Measurements from ENCODE around the gene MYRF. TPM values are rescaled to one million over a fixed set of nuclear protein-coding genes. Genes with fewer than 3 reads are reported as not detected.

The MYRF gene
- total and polyA plus RNA-seq, 11 donors: 0.11 to 41.2 (median 0.25) TPM; not detected in 2

DNA sequence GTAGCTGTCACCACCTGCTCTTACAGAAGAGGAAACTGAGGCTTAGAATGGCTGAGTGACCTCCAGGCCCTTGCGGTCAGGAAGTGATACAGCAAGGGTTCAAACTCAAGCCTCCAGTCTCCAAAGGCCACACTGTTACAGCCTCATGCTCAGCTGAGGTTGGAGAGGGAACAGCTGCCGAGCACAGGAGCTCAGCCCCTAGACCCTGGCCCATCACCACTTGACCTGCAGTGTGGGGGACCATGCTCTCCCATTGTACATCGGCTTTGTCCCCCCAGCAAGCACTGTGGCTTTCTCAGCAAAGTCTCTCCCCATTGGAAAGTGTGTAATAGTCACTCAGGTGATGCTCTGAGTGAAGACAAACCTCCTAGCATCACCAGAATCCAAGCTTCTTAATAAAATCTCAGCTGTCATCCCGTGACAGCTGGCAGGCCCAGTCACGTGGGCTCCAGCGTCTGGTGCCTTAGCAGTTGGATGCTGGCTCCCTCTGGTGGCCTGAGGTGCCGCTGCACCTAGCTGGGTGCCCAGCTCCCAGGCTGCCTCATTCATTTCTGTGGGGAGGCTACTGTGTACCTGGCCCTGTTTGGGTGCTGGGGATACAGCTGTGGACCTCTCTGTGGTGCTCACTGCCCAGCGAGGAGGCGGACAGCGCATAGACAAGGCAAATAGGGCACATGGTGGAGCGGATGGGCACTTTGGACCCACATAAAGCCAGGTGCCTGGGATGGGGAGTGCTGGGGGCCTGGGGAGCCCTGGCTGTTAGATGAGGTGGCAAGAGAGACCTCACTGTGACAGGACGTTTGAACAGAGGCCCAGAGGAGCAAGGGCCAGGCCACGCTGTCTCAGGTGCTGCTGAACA is 19.1 kb upstream of the MYRF start:
- intact Hi-C loops (cut with DNase I): loop anchor here (1.0 to 10.0 kb wide), 7 partner anchors 52 to 259 kb away; partner anchors contain the start of gene DAGLA (in 7 of the 10)
- TF ChIP-seq POLR2A (IDR thresholded peaks at IDR 0.05) (no peak), CTCF (IDR thresholded peaks at IDR 0.05) (peak; percentile 98 to 100 (median 99))
- H3K36me3 ChIP-seq: peaks cover 0 to 39% (median 10%) of the 10 kb centered on the region in 9 donors
- DNase-seq (peak; percentile 83 to 93 (median 87)), ATAC-seq (peak; percentile 74 to 90 (median 84))
- H3K4me3 ChIP-seq: no peak overlapping the region
- no peaks in the 10 kb centered on the region for H3K27me3 ChIP-seq
- H3K4me1 ChIP-seq: peaks cover 0 to 27% (median 9%) of the 10 kb centered on the region in 12 donors
- no peaks in the 10 kb centered on the region for H3K9me3 ChIP-seq
- WGBS, 4 donors: 22 to 33% (median 25%) methylated on average over 10 to 13 of the region's 13 CpGs
- H3K27ac ChIP-seq: peak overlapping the region in 4 of 12 donors; percentile 12 to 59 (median 37)

GRCh38 chr11:61734767-61735166 is 17.7 kb upstream of the MYRF start:
- no peak for ATAC-seq

GRCh38 chr11:61735391-61735790 is 17.0 kb upstream of the MYRF start:
- TF ChIP-seq CTCF (IDR thresholded peaks at IDR 0.05) (no peak), POLR2A (IDR thresholded peaks at IDR 0.05) (no peak)
- no peaks in the 10 kb centered on the region for H3K27me3 ChIP-seq
- ATAC-seq: no peak
- WGBS, 4 donors: 86 to 93% (median 91%) methylated on average over 14 to 17 of the region's 17 CpGs
- no peaks in the 10 kb centered on the region for H3K9me3 ChIP-seq
- no peak for DNase-seq
- no peak overlapping the region for H3K27ac ChIP-seq
- peaks cover 0 to 21% (median 9%) of the 10 kb centered on the region in 12 donors for H3K4me1 ChIP-seq
- peaks cover 0 to 37% (median 10%) of the 10 kb centered on the region in 9 donors for H3K36me3 ChIP-seq
- intact Hi-C loops (cut with DNase I): loop anchor here in 2 of 10 donors (10.0 kb wide), 2 partner anchors 251 to 261 kb away; a partner anchor contains a TSS
- H3K4me3 ChIP-seq: no peak overlapping the region

More at GRCh38 chr11:61734767-61735166, 17.7 kb upstream of the MYRF start:
- TF ChIP-seq POLR2A (IDR thresholded peaks at IDR 0.05) (no peak), CTCF (IDR thresholded peaks at IDR 0.05) (no peak)
- Histone ChIP-seq H3K36me3 (peaks cover 0 to 34% (median 10%) of the 10 kb centered on the region in 9 donors), H3K27me3 (no peaks in the 10 kb centered on the region), H3K27ac (no peak overlapping the region), H3K4me1 (peaks cover 0 to 27% (median 9%) of the 10 kb centered on the region in 12 donors), H3K4me3 (no peak overlapping the region), H3K9me3 (no peaks in the 10 kb centered on the region)
- intact Hi-C loops (cut with DNase I): loop anchor here in 3 of 10 donors (5.0 to 10.0 kb wide), 3 partner anchors 250 to 260 kb away; a partner anchor contains a TSS
- 61 to 94% (median 90%) methylated on average over 5 to 14 of the region's 14 CpGs for WGBS, 4 donors
- no peak for DNase-seq

- no peak overlapping the region for H3K27ac ChIP-seq
- TF ChIP-seq CTCF (IDR thresholded peaks at IDR 0.05) (no peak), POLR2A (IDR thresholded peaks at IDR 0.05) (no peak)
- H3K9me3 ChIP-seq: no peaks in the 10 kb centered on the region
- intact Hi-C loops (cut with DNase I): loop anchor here in 2 of 10 donors (10.0 kb wide), 2 partner anchors 252 to 262 kb away; a partner anchor contains a TSS
- DNase-seq (no peak), ATAC-seq (no peak)
- no peaks in the 10 kb centered on the region for H3K27me3 ChIP-seq
- H3K36me3 ChIP-seq: peaks cover 0 to 47% (median 12%) of the 10 kb centered on the region in 9 donors
- H3K4me1 ChIP-seq: peaks cover 0 to 19% (median 9%) of the 10 kb centered on the region in 12 donors
- 83 to 89% (median 87%) methylated on average over 5 of the region's 5 CpGs for WGBS, 4 donors
- H3K4me3 ChIP-seq: no peak overlapping the region
These were observed 16.1 kb upstream of the MYRF start for GRCh38 chr11:61736310-61736709.

All from heart left ventricle (tissue), 16 donors.